Osteocyte (in vitro differentiated cells): ENCODE data around the gene FAM171A1. TPM values are rescaled to one million over a fixed set of nuclear protein-coding genes. Genes with fewer than 3 reads are reported as not detected.
"Not testable (repeated sequence)": the region's sequence is repeated elsewhere in the genome, so short reads cannot be mapped to it uniquely, and the experiment has no call there.

Source experiments
- DNase-seq: peaks from one replicate; pipeline ENCODE4 v3.0.0; 2021; ENCODE audit warnings: mixed read lengths; ENCODE audit not compliant: unreplicated experiment; ENCODE audit errors: extremely low spot score
- H3K27ac Mint-ChIP-seq: one replicate; pipeline ENCODE4 v1.8.0; 2021; ENCODE audit warnings: mild to moderate bottlenecking, mixed read lengths; ENCODE audit not compliant: unreplicated experiment
- H3K27me3 Mint-ChIP-seq: one replicate; pipeline ENCODE4 v1.8.0; 2021; ENCODE audit warnings: mixed read lengths; ENCODE audit not compliant: unreplicated experiment
- H3K36me3 Mint-ChIP-seq: one replicate; pipeline ENCODE4 v1.8.0; 2021; ENCODE audit warnings: mixed read lengths; ENCODE audit not compliant: unreplicated experiment
- H3K4me1 Mint-ChIP-seq: one replicate; pipeline ENCODE4 v1.8.0; 2021; ENCODE audit warnings: mixed read lengths; ENCODE audit not compliant: unreplicated experiment
- H3K4me3 Mint-ChIP-seq: one replicate; pipeline ENCODE4 v1.8.0; 2021; ENCODE audit warnings: mild to moderate bottlenecking, moderate library complexity, mixed read lengths; ENCODE audit not compliant: unreplicated experiment
- H3K9me3 Mint-ChIP-seq: one replicate; pipeline ENCODE4 v1.8.0; 2021; ENCODE audit warnings: mixed read lengths; ENCODE audit not compliant: unreplicated experiment
- total RNA-seq: library from RNA; stranded (reverse); gene quantifications from 2 replicates; pipeline ENCODE4 v1.2.1, GENCODE V29; 2021
- TF ChIP-seq, protein P1 (sequence below): fragments of 200-600 bp; sonication (generic); IDR thresholded peaks from 2 replicates; pipeline ENCODE4 v1.5.0; 2021; ENCODE audit warnings: antibody characterized with exemption, mild to moderate bottlenecking, moderate library complexity

FAM171A1 gene
- total RNA-seq, 1 donor from 2014 or later = 30.4 TPM

DNA sequence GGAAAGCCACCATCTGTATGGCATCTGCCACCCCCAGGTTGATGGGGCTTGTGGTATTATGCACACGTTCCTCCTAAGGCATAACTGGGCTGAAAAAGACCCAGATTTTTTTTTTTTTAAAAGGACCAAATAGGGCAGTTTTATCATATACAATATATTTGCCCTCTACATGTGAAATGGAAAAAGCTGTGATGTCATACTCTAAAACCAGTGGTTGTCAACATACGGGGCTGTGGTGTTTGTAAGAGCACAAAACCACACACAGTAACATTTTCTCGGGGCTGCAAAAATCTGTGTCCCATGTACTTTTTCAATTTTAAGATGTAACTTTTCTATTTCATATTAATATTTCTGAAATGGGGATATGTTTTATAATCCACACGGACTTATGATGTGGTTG, 34.9 kb downstream of the FAM171A1 start:
- no peak for DNase-seq
- TF ChIP-seq, protein P1, sequence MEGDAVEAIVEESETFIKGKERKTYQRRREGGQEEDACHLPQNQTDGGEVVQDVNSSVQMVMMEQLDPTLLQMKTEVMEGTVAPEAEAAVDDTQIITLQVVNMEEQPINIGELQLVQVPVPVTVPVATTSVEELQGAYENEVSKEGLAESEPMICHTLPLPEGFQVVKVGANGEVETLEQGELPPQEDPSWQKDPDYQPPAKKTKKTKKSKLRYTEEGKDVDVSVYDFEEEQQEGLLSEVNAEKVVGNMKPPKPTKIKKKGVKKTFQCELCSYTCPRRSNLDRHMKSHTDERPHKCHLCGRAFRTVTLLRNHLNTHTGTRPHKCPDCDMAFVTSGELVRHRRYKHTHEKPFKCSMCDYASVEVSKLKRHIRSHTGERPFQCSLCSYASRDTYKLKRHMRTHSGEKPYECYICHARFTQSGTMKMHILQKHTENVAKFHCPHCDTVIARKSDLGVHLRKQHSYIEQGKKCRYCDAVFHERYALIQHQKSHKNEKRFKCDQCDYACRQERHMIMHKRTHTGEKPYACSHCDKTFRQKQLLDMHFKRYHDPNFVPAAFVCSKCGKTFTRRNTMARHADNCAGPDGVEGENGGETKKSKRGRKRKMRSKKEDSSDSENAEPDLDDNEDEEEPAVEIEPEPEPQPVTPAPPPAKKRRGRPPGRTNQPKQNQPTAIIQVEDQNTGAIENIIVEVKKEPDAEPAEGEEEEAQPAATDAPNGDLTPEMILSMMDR = no peak
- H3K27ac Mint-ChIP-seq = no peak overlapping the region
- H3K4me1 Mint-ChIP-seq = peaks cover 5% of the 10 kb centered on the region
- no peaks in the 10 kb centered on the region for H3K9me3 Mint-ChIP-seq
- no peaks in the 10 kb centered on the region for H3K36me3 Mint-ChIP-seq
- no peaks in the 10 kb centered on the region for H3K27me3 Mint-ChIP-seq
- H3K4me3 Mint-ChIP-seq = no peak overlapping the region

DNA sequence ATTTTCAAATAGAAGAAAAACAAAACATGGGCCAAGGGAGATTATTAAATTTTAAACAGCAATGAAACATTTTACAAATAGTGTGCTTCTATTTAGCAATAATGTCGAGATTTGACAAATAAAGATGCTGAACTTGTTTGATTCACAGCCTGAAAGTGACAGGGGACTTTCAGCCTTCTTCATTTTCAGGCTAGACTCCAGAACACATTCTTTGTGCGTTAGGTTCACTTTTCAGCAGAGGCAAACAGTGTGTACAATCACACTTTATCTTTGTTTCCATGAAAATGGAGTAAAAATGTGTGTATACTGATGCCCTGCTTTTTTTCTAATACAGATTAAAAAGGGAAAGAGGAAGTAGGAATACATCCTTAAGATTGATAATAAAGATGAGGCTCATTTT, 35.6 kb downstream of the FAM171A1 start:
- H3K9me3 Mint-ChIP-seq = no peaks in the 10 kb centered on the region
- DNase-seq = no peak
- H3K27ac Mint-ChIP-seq = no peak overlapping the region
- H3K27me3 Mint-ChIP-seq = no peaks in the 10 kb centered on the region
- peaks cover 5% of the 10 kb centered on the region for H3K4me1 Mint-ChIP-seq
- H3K36me3 Mint-ChIP-seq = no peaks in the 10 kb centered on the region
- TF ChIP-seq, protein P1 = no peak
- H3K4me3 Mint-ChIP-seq = no peak overlapping the region

DNA sequence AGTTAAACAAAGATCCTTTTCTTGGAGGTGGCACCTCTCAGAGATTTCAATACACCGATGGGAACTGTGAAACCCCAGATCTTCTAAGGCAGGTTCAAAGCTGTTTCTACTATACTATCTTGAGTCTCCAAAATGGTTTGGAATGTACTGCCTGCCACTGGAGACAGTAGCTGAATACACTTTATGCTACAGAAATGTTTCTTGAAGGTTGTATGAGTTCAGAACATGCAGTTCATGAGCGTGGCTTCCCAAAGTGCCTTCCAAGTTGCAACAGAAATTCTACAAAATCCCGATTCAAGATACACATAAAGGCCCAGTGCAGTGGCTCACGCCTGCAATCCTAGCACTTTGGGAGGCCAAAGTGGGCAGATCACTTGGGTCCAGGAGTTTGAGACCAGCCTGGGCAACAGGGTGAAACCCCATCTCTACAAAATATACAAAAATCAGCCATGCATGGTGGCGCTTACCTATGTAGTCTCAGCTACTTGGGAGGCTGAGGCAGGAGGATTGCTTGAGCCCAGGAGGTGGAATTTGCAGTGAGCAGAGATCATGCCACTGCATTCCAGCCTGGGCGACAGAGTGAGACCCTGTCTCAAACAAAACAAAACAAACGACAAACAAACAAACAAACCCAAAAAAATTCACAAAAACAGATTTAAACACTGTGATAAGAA, 36.3 kb downstream of the FAM171A1 start:
- H3K27ac Mint-ChIP-seq = no peak overlapping the region
- no peak overlapping the region for H3K4me3 Mint-ChIP-seq
- no peaks in the 10 kb centered on the region for H3K9me3 Mint-ChIP-seq
- H3K27me3 Mint-ChIP-seq = no peaks in the 10 kb centered on the region
- H3K36me3 Mint-ChIP-seq = no peaks in the 10 kb centered on the region
- TF ChIP-seq, protein P1 = no peak
- DNase-seq = no peak
- H3K4me1 Mint-ChIP-seq = peaks cover 5% of the 10 kb centered on the region

DNA sequence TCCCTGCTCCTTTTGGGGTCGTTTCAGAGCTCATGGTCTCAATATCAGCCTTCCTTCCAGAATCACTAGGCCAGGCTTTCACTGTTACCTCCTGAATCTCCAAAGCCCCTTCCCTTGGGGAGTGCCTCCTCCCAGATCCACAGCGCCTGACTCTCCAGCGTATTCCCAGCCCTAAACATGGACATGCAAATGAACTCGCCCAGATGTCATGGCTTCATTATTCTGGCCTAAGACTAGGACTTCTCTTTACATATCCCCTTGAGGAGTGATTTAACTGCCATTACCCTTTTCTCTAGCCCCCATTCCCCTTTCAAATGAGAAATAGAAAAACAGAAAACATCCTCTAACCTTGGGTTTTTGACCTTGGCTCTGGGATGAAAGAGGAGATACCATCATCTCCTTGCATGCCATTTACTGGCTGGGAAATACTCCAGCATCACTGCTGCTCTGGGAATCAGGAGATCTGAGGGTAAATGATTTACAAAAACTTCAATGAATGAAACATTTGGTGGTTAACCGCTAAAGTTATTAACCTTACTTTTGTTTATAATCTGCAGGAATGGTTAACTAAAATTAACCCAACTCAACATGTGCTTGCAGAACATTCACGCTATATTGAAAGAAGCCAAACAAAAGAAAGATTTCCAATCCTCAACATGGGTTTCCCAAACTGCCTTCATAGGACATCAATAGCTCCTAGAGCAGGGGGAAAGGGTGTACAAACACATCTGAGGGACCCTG, 37.0 kb downstream of the FAM171A1 start:
- Mint-ChIP-seq H3K4me3 (no peak overlapping the region), H3K9me3 (no peaks in the 10 kb centered on the region), H3K4me1 (peaks cover 5% of the 10 kb centered on the region), H3K27me3 (no peaks in the 10 kb centered on the region), H3K27ac (no peak overlapping the region), H3K36me3 (no peaks in the 10 kb centered on the region)
- TF ChIP-seq, protein P1 = no peak
- DNase-seq = no peak

DNA sequence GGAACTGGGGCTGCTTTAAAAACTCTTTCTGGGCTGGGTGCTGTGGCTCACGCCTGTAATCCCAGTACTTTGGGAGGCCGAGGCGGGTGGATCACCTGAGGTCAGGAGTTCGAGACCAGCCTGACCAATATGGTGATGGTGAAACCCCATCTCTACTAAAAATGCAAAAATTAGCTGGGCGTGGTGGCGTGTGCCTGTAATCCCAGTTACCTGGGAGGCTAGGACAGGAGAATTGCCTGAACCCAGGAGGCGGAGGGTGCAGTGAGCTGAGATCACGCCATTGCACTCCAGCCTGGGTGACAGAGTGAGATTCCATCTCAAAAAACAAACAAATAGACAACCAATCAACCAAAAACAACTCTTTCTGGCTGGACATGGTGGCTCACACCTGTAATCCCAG, 37.9 kb downstream of the FAM171A1 start:
- not testable (repeated sequence) for H3K4me3 Mint-ChIP-seq, H3K9me3 Mint-ChIP-seq, H3K27ac Mint-ChIP-seq, DNase-seq, H3K27me3 Mint-ChIP-seq, H3K36me3 Mint-ChIP-seq, H3K4me1 Mint-ChIP-seq
